Tibial nerve (tissue), 3 donors: ENCODE results near the gene GALNT5.

Experiments used
- CTCF ChIP-seq, 5 experiments: fragments of 200-600 bp in 3 of 5; fragments of 450-650 bp in 2 of 5; sonication (generic) in 3 of 5; IDR thresholded peaks; one replicate each; pipeline ENCODE4 v1.5.1; 2016 to 2019; ENCODE audit warnings: antibody characterized with exemption in 5 of 5, mild to moderate bottlenecking in 3 of 5, moderate library complexity in 2 of 5
- POLR2A ChIP-seq, 2 donors: fragments of 450-650 bp; IDR thresholded peaks; one replicate each; pipeline ENCODE4 v1.6.1; 2017; ENCODE audit warnings: antibody characterized with exemption in 2 of 2, mild to moderate bottlenecking in 2 of 2, moderate library complexity in 2 of 2

- no peak for TF ChIP-seq CTCF (IDR thresholded peaks at IDR 0.05)
- no peak for TF ChIP-seq POLR2A (IDR thresholded peaks at IDR 0.05)
These were observed 35.3 kb downstream of the GALNT5 start for GRCh38 chr2:157292853-157293252.
